Activated naive CD8-positive, alpha-beta T cell treated with anti-CD3 and anti-CD28 coated beads, Interleukin-2, amount 50 U/mL, for 24 hours (primary cell): ENCODE measurements around the gene STARD5.
"Not testable (repeated sequence)": the region's sequence is repeated elsewhere in the genome, so short reads cannot be mapped to it uniquely, and the experiment has no call there.

Experiments
- ATAC-seq: fragments of 150-1000 bp; cut with Tn5 transposase; one replicate; pipeline ENCODE4 v1.10.0; 2021
- DNase-seq: peaks from one replicate; pipeline ENCODE4 v3.0.0; 2021
- H3K27ac Mint-ChIP-seq: one replicate; pipeline ENCODE4 v1.8.0; 2021; ENCODE audit warnings: mild to moderate bottlenecking, mixed read lengths
- H3K27me3 Mint-ChIP-seq: one replicate; pipeline ENCODE4 v1.8.0; 2021; ENCODE audit warnings: mixed read lengths
- H3K36me3 Mint-ChIP-seq: one replicate; pipeline ENCODE4 v1.8.0; 2021; ENCODE audit warnings: low read depth, mixed read lengths
- H3K4me1 Mint-ChIP-seq: one replicate; pipeline ENCODE4 v1.8.0; 2021; ENCODE audit warnings: mixed read lengths
- H3K4me3 Mint-ChIP-seq: one replicate; pipeline ENCODE4 v1.8.0; 2021; ENCODE audit warnings: mild to moderate bottlenecking, moderate library complexity, mixed read lengths
- H3K9me3 Mint-ChIP-seq: one replicate; pipeline ENCODE4 v1.8.0; 2021; ENCODE audit warnings: mixed read lengths

The STARD5 gene, protein sequence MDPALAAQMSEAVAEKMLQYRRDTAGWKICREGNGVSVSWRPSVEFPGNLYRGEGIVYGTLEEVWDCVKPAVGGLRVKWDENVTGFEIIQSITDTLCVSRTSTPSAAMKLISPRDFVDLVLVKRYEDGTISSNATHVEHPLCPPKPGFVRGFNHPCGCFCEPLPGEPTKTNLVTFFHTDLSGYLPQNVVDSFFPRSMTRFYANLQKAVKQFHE

DNA sequence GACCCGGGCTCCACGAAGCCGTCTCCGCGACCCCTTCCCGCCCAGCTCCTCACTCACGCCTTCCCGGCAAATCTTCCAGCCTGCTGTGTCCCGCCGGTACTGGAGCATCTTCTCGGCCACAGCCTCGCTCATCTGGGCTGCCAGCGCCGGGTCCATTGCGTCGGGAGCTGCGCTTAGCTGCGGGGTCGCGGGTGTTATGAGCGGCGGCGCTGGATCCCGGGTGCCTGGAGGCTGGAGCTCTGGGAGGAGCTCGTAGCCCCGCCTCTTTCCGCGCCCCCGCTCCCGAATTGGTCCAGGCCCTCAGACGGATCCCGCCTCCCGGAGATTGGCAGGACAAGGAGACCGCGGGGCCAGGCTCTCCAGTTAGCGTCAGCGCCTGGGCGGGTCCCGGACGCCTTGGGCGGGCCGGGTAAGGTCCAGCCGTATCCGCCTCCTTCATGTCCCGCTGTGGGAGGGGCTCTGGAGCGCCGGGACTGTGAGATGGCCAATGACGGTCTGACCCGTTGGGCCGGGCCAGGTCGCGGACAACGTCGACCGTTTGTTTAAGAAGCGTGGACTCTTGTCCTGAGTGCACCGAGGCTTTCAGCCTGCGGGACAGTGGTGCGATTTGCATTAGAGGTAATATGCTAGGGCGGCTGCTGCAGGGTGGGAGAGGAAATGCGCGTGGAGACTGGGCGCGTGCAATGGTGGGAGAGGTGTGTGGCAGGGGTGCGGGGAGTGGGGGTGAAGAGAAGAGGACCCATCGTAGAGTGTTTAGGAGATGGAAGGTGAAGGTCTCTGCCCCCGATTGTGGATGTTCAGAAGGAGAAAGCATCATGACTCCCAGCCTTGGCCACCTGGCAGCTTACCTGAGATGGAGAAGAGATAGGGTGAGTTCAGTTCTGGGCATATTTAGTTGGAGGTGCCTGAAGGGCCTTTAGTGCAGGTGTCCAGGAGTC lies at the start of gene STARD5:
Gene STARD5 (minus strand): TSS at position 198 of the 938 bp plus-strand sequence. CDS start 42 bp downstream, at position 156.
- peaks cover 33% of the 10 kb centered on the region for H3K4me1 Mint-ChIP-seq
- no peaks in the 10 kb centered on the region for H3K27me3 Mint-ChIP-seq
- H3K36me3 Mint-ChIP-seq = peaks cover 9% of the 10 kb centered on the region
- ATAC-seq (peak; percentile 100), DNase-seq (peak; percentile 98)
- H3K4me3 Mint-ChIP-seq = peak within 1 kb of the TSS; percentile 97
- H3K27ac Mint-ChIP-seq = peak within 1 kb of the TSS; percentile 90
- H3K9me3 Mint-ChIP-seq = no peaks in the 10 kb centered on the region

DNA sequence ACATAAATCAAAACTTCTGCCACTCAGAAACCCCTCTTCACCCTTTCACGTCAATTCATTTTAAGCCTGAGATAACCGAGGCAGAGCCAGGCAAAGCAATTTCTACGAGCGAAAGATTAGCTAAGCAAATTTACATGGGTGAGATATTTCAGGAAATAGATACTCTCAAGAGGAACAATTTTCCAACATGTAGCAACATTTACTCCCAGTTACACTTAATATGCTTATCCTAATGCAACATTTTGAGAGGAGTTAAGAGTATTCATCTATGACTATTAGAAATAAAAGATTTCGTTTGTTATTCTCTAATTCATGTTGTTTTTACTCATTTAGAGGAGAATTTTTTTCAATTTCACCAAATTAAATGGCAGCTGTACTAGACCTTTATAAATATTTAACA lies 49.2 kb upstream of the STARD5 start:
- H3K36me3 Mint-ChIP-seq = no peaks in the 10 kb centered on the region

DNA sequence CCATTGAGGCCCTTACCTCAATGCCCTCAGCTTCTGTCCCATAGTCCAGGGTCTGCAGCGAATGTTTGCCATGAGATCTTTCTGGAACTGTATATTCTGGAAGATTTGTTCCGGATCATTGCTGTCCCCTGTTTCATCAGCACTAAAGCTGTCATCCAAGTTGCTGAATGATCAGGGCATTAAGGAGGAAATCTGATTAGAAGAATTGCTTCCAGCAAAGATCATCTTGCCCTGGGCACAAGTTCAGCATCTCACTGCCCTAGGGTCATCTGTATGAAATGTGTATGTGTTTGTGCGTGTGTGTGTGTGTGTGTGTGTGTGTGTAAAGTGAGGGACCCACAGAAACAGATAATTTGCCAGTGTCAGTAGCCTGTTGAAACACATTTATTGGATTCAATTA lies 48.6 kb upstream of the STARD5 start:
- no peak overlapping the region for H3K4me3 Mint-ChIP-seq
- ATAC-seq (no peak), DNase-seq (no peak)
- H3K9me3 Mint-ChIP-seq = no peaks in the 10 kb centered on the region
- H3K4me1 Mint-ChIP-seq = no peaks in the 10 kb centered on the region
- no peaks in the 10 kb centered on the region for H3K27me3 Mint-ChIP-seq
- no peaks in the 10 kb centered on the region for H3K36me3 Mint-ChIP-seq
- H3K27ac Mint-ChIP-seq = no peak overlapping the region

More for the DNA sequence above, 49.2 kb upstream of the STARD5 start:
- no peak for DNase-seq
- no peak for ATAC-seq
- Mint-ChIP-seq H3K27me3 (no peaks in the 10 kb centered on the region), H3K27ac (no peak overlapping the region), H3K4me1 (no peaks in the 10 kb centered on the region), H3K4me3 (no peak overlapping the region), H3K9me3 (no peaks in the 10 kb centered on the region)

DNA sequence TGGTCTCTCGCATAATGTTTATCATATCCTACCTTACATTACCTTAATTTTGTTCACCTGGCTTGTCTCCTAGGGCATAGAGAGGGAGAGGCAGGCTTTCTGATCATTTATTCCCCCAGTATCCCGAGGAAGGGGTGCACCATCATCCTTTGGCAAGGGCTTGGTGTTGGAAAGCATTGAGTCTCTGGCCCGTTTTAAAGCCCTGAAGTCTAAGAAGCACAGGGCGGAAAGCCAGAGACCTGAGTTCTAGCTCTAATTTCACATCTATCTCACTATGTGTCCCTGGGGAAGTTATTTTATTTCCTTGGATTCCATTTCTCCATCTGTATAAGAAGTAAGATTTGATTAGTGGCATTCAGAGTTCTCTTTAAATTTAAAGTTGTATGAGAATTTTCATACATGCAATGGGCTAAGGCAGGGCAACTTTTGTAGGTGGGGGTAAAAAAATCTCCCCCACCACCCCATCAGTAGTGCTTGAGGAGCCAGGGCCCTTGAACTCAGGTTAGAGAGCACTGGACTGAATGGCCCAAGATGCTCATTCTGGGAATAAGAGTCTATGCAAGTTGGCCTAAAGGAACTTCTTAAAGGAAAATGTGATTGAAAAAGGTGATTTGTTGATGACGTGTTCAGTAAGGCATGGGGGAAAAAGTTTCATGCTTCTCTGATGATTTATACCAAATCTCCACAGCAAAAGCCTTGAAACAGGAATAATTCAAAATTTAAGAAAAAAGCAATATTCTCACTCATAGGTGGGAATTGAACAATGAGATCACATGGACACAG lies 40.0 kb upstream of the STARD5 start:
- no peak for DNase-seq
- Mint-ChIP-seq H3K4me3 (no peak overlapping the region), H3K27me3 (no peaks in the 10 kb centered on the region), H3K4me1 (no peaks in the 10 kb centered on the region), H3K27ac (no peak overlapping the region), H3K9me3 (no peaks in the 10 kb centered on the region), H3K36me3 (no peaks in the 10 kb centered on the region)
- ATAC-seq = no peak

DNA sequence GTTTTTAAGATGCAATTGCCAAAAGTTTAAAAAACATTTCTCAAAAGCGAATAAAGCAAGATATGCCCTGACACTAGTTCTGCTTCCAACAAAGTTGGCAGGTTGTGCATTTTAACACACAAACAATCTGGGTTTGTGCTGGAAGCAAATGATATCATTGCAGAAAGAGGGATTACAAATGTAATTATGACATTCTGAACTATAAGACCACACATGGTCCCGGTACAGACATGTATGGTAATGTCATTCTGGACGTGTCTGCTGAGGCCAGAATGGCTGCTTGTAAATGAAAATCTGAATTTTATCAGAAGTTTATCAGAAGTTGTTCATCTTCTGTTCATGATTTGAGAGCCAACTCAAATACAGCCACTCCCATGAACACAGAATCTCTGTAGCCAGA lies 39.3 kb upstream of the STARD5 start:
- no peaks in the 10 kb centered on the region for H3K36me3 Mint-ChIP-seq
- no peaks in the 10 kb centered on the region for H3K27me3 Mint-ChIP-seq
- ATAC-seq (no peak), DNase-seq (no peak)
- no peaks in the 10 kb centered on the region for H3K9me3 Mint-ChIP-seq
- no peak overlapping the region for H3K4me3 Mint-ChIP-seq
- no peaks in the 10 kb centered on the region for H3K4me1 Mint-ChIP-seq
- H3K27ac Mint-ChIP-seq = no peak overlapping the region

DNA sequence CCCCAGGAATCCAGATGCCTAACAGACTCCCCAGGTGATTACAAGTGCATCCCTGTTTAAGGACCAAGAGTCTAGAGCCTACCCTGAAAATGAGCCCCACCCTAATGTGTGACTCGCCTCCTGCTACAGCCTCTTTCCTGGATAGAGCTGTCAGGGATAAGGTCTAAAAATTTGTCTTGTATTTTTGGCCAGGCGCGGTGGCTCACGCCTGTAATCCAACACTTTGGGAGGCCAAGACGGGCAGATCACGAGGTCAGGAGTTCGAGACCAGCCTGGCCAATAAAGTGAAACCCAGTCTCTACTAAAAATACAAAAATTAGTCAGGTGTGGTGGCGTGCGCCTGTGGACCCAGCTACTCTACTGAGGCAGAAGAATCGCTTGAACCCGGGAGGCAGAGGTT lies 38.8 kb upstream of the STARD5 start:
- H3K27me3 Mint-ChIP-seq = no peaks in the 10 kb centered on the region
- ATAC-seq (no peak), DNase-seq (no peak)
- no peak overlapping the region for H3K27ac Mint-ChIP-seq
- no peaks in the 10 kb centered on the region for H3K4me1 Mint-ChIP-seq
- H3K4me3 Mint-ChIP-seq = no peak overlapping the region
- H3K9me3 Mint-ChIP-seq = no peaks in the 10 kb centered on the region
- no peaks in the 10 kb centered on the region for H3K36me3 Mint-ChIP-seq

DNA sequence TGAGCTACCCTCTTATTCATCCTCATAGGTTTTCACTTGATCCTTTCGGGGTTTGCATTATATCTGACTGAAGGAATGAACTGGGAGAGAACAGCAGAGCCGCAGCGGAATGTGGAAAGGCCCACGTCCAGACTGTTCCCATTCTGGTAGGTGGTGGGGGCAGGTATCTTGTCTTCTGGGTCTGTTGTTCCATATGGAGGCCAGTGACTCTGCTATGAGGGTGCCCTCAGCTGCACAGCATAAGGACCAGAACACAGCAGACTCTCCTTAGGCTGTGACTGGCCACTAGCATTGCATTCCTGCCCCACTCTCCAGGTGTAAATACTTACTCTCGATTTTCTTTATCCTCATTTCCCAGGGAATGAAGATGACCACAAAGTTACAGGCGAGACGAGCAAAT lies 38.0 kb upstream of the STARD5 start:
- Mint-ChIP-seq H3K36me3 (no peaks in the 10 kb centered on the region), H3K27ac (no peak overlapping the region), H3K9me3 (no peaks in the 10 kb centered on the region), H3K27me3 (no peaks in the 10 kb centered on the region), H3K4me1 (no peaks in the 10 kb centered on the region), H3K4me3 (no peak overlapping the region)
- ATAC-seq (no peak), DNase-seq (no peak)

DNA sequence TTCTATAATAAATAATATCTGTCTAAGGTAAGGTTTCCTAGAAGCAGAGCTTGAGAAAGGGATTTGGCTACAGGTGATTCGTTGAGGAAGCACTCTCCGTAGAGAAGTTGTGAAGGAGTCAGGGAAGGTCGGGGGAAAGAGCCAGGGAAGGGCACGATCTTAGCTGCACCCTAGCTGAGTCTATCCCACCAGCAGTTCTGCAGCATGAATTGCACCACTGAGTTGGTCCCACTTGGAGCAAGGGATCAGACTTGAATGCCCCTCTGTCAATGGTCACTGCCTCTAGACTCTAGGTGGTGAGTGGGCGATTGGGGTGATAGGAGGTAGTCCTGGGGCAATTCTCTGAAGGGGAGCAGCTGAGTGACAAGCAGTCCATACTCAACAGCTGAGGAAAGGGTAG lies 36.5 kb upstream of the STARD5 start:
- no peaks in the 10 kb centered on the region for H3K4me1 Mint-ChIP-seq
- no peak for ATAC-seq
- no peaks in the 10 kb centered on the region for H3K36me3 Mint-ChIP-seq
- no peak overlapping the region for H3K27ac Mint-ChIP-seq
- no peaks in the 10 kb centered on the region for H3K9me3 Mint-ChIP-seq
- H3K4me3 Mint-ChIP-seq = no peak overlapping the region
- no peaks in the 10 kb centered on the region for H3K27me3 Mint-ChIP-seq
- DNase-seq = no peak

DNA sequence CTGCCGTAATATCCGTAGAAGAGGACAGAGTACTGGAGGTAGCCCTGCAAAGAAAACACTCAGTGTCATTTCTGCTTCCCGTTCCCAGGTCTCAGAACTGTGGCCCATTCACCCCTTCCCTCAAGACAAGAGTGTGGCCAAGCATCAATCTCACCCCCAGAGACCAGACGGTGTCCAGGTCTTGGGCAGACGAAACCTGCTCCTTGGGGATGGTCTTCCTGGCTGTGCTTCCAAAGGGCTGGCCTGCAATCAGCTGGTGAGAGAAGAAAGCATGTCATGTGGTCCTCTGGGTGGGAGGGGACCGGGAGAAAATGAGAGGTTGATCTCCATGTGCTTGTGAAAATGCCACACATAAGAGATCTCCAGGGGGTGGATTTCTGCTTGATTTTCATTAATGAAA lies 34.3 kb upstream of the STARD5 start:
- no peak for ATAC-seq

DNA sequence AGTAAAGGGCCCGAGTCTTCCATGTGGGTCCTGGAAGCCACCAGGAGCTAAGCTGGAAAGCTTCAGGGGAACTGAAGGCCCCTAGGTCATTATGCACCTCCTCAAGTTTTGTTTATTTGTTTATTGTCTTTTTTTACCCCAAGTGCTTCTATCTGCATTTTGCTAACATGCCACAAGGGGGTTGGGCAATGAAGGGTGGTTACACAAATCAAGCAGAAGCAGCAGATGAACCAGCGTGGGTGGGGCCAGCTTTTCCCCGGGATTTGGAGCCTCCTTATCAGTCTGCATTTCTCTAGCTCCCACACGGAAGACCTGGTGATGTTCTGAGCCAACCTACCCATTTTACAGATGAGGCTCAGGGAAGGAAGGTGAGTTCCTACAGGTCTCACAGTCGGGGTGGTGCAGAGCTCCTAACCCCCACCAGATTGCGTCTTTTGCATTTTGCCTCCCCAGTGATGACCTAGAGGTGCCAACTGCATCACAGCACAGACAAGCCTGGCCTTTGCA lies 33.3 kb upstream of the STARD5 start:
- H3K36me3 Mint-ChIP-seq = no peaks in the 10 kb centered on the region
- ATAC-seq (no peak), DNase-seq (no peak)
- no peaks in the 10 kb centered on the region for H3K27me3 Mint-ChIP-seq
- H3K4me3 Mint-ChIP-seq = no peak overlapping the region
- H3K9me3 Mint-ChIP-seq = no peaks in the 10 kb centered on the region
- no peaks in the 10 kb centered on the region for H3K4me1 Mint-ChIP-seq
- H3K27ac Mint-ChIP-seq = no peak overlapping the region

More for the DNA sequence above, 34.3 kb upstream of the STARD5 start:
- Mint-ChIP-seq H3K4me1 (no peaks in the 10 kb centered on the region), H3K36me3 (no peaks in the 10 kb centered on the region), H3K27me3 (no peaks in the 10 kb centered on the region), H3K9me3 (no peaks in the 10 kb centered on the region), H3K4me3 (no peak overlapping the region), H3K27ac (no peak overlapping the region)
- DNase-seq = no peak

DNA sequence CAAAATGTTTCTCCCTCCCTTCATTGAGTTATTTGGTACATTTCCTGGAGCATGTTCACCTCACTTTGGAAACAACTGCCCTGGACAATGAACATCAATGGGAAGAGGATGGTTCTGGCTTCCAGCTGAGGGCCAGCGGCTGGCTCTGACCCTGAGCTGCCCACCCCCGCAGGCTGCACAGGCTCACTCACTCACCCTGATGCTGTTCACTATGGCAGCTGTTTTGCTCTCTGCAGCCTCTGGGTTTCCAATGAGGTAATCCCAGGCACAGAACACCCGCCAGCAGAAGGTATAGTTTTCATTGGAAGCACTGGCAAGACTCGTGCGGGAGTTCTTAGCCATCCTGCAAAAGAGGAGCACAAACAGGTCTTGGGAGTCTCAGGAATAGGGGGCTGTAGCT lies 32.3 kb upstream of the STARD5 start:
- Mint-ChIP-seq H3K27ac (no peak overlapping the region), H3K36me3 (no peaks in the 10 kb centered on the region), H3K9me3 (no peaks in the 10 kb centered on the region)

DNA sequence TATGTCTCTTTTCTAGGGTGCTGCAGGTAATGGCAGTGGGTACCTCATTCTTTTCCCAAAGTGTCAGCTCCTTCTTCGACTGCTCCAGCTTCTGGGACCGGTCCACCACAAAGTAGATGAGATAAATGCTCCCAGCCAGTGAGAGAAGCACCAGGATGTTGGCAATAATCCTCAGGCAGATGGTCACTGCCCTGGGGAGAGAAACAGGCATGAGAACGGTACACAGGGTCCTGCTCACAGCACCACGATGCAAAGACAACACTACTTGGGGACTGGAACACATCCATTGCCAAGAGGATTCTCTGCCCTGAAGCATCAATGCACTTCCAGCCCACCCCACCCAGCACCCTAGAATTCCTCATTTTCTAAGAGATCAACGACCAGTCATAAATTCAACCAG lies 27.7 kb upstream of the STARD5 start:
- Mint-ChIP-seq H3K36me3 (no peaks in the 10 kb centered on the region), H3K9me3 (no peaks in the 10 kb centered on the region), H3K4me3 (no peak overlapping the region), H3K4me1 (peaks cover 1% of the 10 kb centered on the region), H3K27ac (no peak overlapping the region), H3K27me3 (no peaks in the 10 kb centered on the region)
- ATAC-seq (no peak), DNase-seq (no peak)

More for the DNA sequence above, 32.3 kb upstream of the STARD5 start:
- no peaks in the 10 kb centered on the region for H3K4me1 Mint-ChIP-seq
- ATAC-seq (no peak), DNase-seq (no peak)
- H3K27me3 Mint-ChIP-seq = no peaks in the 10 kb centered on the region
- H3K4me3 Mint-ChIP-seq = no peak overlapping the region

DNA sequence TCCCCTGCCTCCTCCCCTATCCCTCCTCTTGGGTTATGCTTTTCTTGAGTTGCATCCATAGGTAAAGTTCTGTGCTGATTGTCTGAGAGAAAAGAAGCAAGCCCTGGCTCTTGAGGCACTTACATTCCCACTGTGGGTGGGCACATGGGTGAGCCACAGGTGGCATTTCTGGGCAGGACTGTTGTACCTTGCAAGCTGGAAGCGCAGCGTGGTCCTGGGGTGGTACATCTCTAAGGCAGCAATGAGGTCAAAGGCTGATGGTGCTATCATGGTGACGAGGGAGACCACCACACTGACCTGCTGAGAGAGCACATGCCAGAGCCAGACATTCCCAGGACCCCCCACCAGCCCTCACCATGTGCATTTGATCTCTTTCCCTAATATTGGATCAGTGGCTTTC lies 25.3 kb upstream of the STARD5 start:
- Mint-ChIP-seq H3K27me3 (no peaks in the 10 kb centered on the region), H3K27ac (no peak overlapping the region), H3K36me3 (no peaks in the 10 kb centered on the region), H3K9me3 (no peaks in the 10 kb centered on the region), H3K4me1 (peaks cover 5% of the 10 kb centered on the region), H3K4me3 (no peak overlapping the region)
- ATAC-seq (no peak), DNase-seq (no peak)

DNA sequence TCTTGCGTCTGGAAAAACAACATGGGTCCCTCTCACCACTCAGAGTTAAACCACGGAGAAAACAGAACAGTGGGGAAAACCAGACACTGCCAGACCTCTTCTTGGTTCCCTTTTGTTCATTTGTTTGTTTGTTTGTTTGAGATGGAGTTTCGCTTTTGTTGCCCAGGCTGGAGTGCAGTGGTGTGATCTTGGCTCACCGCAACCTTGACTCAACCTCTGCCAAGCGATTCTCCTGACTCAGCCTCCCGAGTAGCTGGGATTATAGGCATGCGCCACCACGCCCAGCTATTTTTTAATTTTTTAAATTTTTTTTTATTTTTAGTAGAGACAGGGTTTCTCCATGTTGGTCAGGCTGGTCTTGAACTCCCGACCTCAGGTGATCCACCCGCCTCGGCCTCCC lies 24.8 kb upstream of the STARD5 start:
- H3K4me1 Mint-ChIP-seq, H3K27ac Mint-ChIP-seq, DNase-seq, H3K27me3 Mint-ChIP-seq, H3K36me3 Mint-ChIP-seq, H3K9me3 Mint-ChIP-seq, ATAC-seq, H3K4me3 Mint-ChIP-seq: not testable (repeated sequence)
